Spinal cord (tissue), 10 donors: ENCODE measurements around the gene EXOSC6. TPM values are rescaled to one million over a fixed set of nuclear protein-coding genes. Genes with fewer than 3 reads are reported as not detected.
"Not testable (repeated sequence)": the region's sequence is repeated elsewhere in the genome, so short reads cannot be mapped to it uniquely, and the experiment has no call there.

Experiments used
- DNase-seq, 6 donors: peaks; one replicate each; pipeline versions ENCODE4 v3.0.0 to v3.0.0-alpha.2; 2013 to 2015; ENCODE audit warnings: low spot score in 6 of 6, low read depth in 4 of 6
- H3K27ac ChIP-seq: one replicate; pipeline ENCODE4 v1.5.1; 2013; ENCODE audit warnings: low read depth, low read length, control low read depth
- H3K27me3 ChIP-seq: one replicate; pipeline ENCODE4 v1.6.1; 2013; ENCODE audit warnings: low read length; ENCODE audit not compliant: control insufficient read depth, insufficient read depth
- H3K36me3 ChIP-seq: one replicate; pipeline ENCODE4 v1.6.1; 2013; ENCODE audit warnings: low read length; ENCODE audit not compliant: control insufficient read depth, insufficient read depth
- H3K4me1 ChIP-seq: one replicate; pipeline ENCODE4 v1.6.1; 2013; ENCODE audit warnings: low read length; ENCODE audit not compliant: control insufficient read depth, insufficient read depth
- H3K4me3 ChIP-seq: one replicate; pipeline ENCODE4 v1.5.1; 2013; ENCODE audit warnings: low read depth, low read length, control low read depth
- H3K9me3 ChIP-seq: one replicate; pipeline ENCODE4 v1.6.1; 2013; ENCODE audit warnings: low read length; ENCODE audit not compliant: control insufficient read depth, insufficient read depth
- WGBS: methylation state at CpG from one replicate; pipeline ENCODE4 v1.1.5; 2013; ENCODE audit warnings: missing lambda C conversion rate; ENCODE audit not compliant: insufficient coverage; 5-methylcytosine and 5-hydroxymethylcytosine counted together
- polyA plus RNA-seq, 2 donors: library from polyadenylated mRNA; unstranded; fragments of 120-200 nt; gene quantifications; one replicate each; pipeline ENCODE4 v1.2.1, GENCODE V29; 2013; ENCODE audit not compliant: insufficient read length in 2 of 2
- small RNA-seq: library from RNA; depleted of rRNA; stranded (forward); fragments of <200 nt; gene quantifications from one replicate; pipeline ENCODE3, GENCODE V24; 2014; ENCODE audit warnings: low replicate concordance
- total RNA-seq, 2 donors: library from RNA; depleted of rRNA in 1 of 2; stranded (reverse); fragments of 120-200 nt in 1 of 2; fragments of >200 nt in 1 of 2; gene quantifications; one replicate each; pipeline versions ENCODE4 v1.2.3 to v1.2.4, GENCODE V29; 2013 to 2014
- donor health status: healthy.

The EXOSC6 gene
- total and polyA plus RNA-seq, 4 donors: 26.5 to 58.0 (median 28.8) TPM

- H3K9me3 ChIP-seq, H3K4me3 ChIP-seq, H3K4me1 ChIP-seq, DNase-seq, H3K27ac ChIP-seq, H3K27me3 ChIP-seq, H3K36me3 ChIP-seq: not testable (repeated sequence)
- no CpG with 5 or more reads among the region's 29 CpGs for WGBS
These were observed 47.7 kb downstream of the EXOSC6 start for GRCh38 chr16:70204010-70204409.

- not testable (repeated sequence) for DNase-seq, H3K4me3 ChIP-seq, H3K9me3 ChIP-seq, H3K27ac ChIP-seq, H3K36me3 ChIP-seq, H3K4me1 ChIP-seq, H3K27me3 ChIP-seq
- no CpG with 5 or more reads among the region's 7 CpGs for WGBS
These were observed 48.2 kb downstream of the EXOSC6 start for GRCh38 chr16:70203508-70203907.

- not testable (repeated sequence) for H3K9me3 ChIP-seq, H3K27ac ChIP-seq, H3K27me3 ChIP-seq, H3K4me3 ChIP-seq, H3K36me3 ChIP-seq, DNase-seq, H3K4me1 ChIP-seq
- WGBS: no CpG with 5 or more reads among the region's 8 CpGs
These were observed 51.7 kb downstream of the EXOSC6 start for GRCh38 chr16:70200063-70200462.

GRCh38 chr16:70199170-70199569, 52.6 kb downstream of the EXOSC6 start:
- not testable (repeated sequence) for H3K9me3 ChIP-seq, H3K4me1 ChIP-seq, DNase-seq, H3K36me3 ChIP-seq, H3K27me3 ChIP-seq, H3K4me3 ChIP-seq, H3K27ac ChIP-seq
- 63% methylated on average over 1 of the region's 9 CpGs for WGBS

- not testable (repeated sequence) for H3K4me3 ChIP-seq, H3K4me1 ChIP-seq, H3K36me3 ChIP-seq, H3K27me3 ChIP-seq, H3K9me3 ChIP-seq, H3K27ac ChIP-seq
- peak in 2 of 6 donors; percentile 1 to 27 for DNase-seq
- WGBS: 67% methylated on average over 1 of the region's 3 CpGs
These were observed 53.1 kb downstream of the EXOSC6 start for GRCh38 chr16:70198666-70199065.

GRCh38 chr16:70198230-70198629, 53.5 kb downstream of the EXOSC6 start:
- DNase-seq, H3K27me3 ChIP-seq, H3K9me3 ChIP-seq, H3K4me1 ChIP-seq, H3K36me3 ChIP-seq, H3K4me3 ChIP-seq, H3K27ac ChIP-seq: not testable (repeated sequence)
- WGBS: 61% methylated on average over 7 of the region's 9 CpGs

GRCh38 chr16:70197611-70198010, 54.1 kb downstream of the EXOSC6 start:
- H3K27me3 ChIP-seq, H3K9me3 ChIP-seq, H3K36me3 ChIP-seq, H3K4me1 ChIP-seq, DNase-seq, H3K27ac ChIP-seq, H3K4me3 ChIP-seq: not testable (repeated sequence)
- 100% methylated on average over 1 of the region's 7 CpGs for WGBS

Small RNAs within 50 kb of the gene (small RNA-seq; reads per million reads assigned to genes)
- not detected for gene AC009060.2
- not detected for gene RN7SL279P

Other genes starting within 250 kb of the EXOSC6 start
- gene PDPR, start 137.6 kb downstream of the EXOSC6 start, total RNA-seq: 10 to 100 TPM; 22.0 to 22.3 TPM
- 10 to 100 TPM; 16.1 to 26.1 TPM for gene PDPR, start 137.6 kb downstream of the EXOSC6 start, polyA plus RNA-seq
- gene CLEC18C, start 78.2 kb downstream of the EXOSC6 start, total RNA-seq: under 1 TPM; 0.20 to 0.94 TPM
- gene CLEC18C, start 78.2 kb downstream of the EXOSC6 start, polyA plus RNA-seq: 1 to 10 TPM in 1 of 2 donors, under 1 TPM in 1; 0.70 to 2.2 TPM
- gene AARS1, start 37.6 kb upstream of the EXOSC6 start, total RNA-seq: 100 to 1,000 TPM in 1 of 2 donors, 10 to 100 TPM in 1; 75.9 to 100 TPM
- gene AARS1, start 37.6 kb upstream of the EXOSC6 start, polyA plus RNA-seq: 100 to 1,000 TPM; 103 to 109 TPM
- 10 to 100 TPM; 19.6 to 30.1 TPM for gene DDX19B, start 47.2 kb upstream of the EXOSC6 start, total RNA-seq
- gene DDX19B, start 47.2 kb upstream of the EXOSC6 start, polyA plus RNA-seq: 10 to 100 TPM; 32.1 to 34.4 TPM
- 10 to 100 TPM; 40.4 to 56.7 TPM for gene DDX19A, start 95.0 kb upstream of the EXOSC6 start, total RNA-seq
- 10 to 100 TPM; 42.0 to 58.3 TPM for gene DDX19A, start 95.0 kb upstream of the EXOSC6 start, polyA plus RNA-seq
- gene ST3GAL2, start 187.2 kb upstream of the EXOSC6 start, total RNA-seq: 10 to 100 TPM; 25.3 to 28.1 TPM
- 10 to 100 TPM; 31.8 to 33.7 TPM for gene ST3GAL2, start 187.2 kb upstream of the EXOSC6 start, polyA plus RNA-seq
- 10 to 100 TPM in 1 of 2 donors, 1 to 10 TPM in 1; 7.3 to 15.9 TPM for gene FCSK, start 202.7 kb upstream of the EXOSC6 start, total RNA-seq
- gene FCSK, start 202.7 kb upstream of the EXOSC6 start, polyA plus RNA-seq: 10 to 100 TPM; 15.5 to 20.4 TPM